ENCODE data around the gene PTPRO. TPM values are rescaled to one million over a fixed set of nuclear protein-coding genes. Genes with fewer than 3 reads are reported as not detected.

The PTPRO gene
- total RNA-seq, 6 experiments from 2014 or later = 0.43 to 2.7 (median 1.1) TPM

DNA sequence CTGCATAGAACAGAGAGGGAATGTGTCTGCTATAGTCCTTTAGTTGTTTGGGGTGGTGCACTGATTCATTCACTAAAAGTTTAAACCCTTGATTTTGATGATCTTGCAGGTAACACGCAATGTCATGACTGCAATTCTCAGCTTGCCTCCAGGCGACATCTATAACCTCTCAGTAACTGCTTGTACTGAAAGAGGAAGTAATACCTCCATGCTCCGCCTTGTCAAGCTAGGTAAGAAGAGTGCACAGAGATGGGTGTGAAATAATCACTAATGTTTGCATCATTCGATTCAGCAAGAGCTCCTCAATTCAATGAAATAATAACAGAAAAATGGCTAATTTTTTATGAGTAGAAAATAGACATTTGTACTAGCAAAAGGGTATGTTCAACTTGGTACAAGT, 203.7 kb downstream of the PTPRO start:
- Histone ChIP-seq H3K27me3 (no peaks in the 10 kb centered on the region), H3K4me1 (no peaks in the 10 kb centered on the region), H3K4me3 (no peak overlapping the region), H3K9me3 (no peaks in the 10 kb centered on the region), H3K27ac (no peak overlapping the region), H3K36me3 (no peaks in the 10 kb centered on the region)
- WGBS (ENCODE audit: insufficient coverage, low coverage, low lambda C conversion rate, missing lambda C conversion rate) = 58% methylated on average over 4 of the region's 4 CpGs
- ATAC-seq (no peak), DNase-seq (no peak)
- intact Hi-C loops (cut with DNase I) = loop anchor here in 1 of 2 donors (10.0 kb wide), 1 partner anchor 251 kb away; no protein-coding TSS in a partner anchor
- TF ChIP-seq, protein P1, sequence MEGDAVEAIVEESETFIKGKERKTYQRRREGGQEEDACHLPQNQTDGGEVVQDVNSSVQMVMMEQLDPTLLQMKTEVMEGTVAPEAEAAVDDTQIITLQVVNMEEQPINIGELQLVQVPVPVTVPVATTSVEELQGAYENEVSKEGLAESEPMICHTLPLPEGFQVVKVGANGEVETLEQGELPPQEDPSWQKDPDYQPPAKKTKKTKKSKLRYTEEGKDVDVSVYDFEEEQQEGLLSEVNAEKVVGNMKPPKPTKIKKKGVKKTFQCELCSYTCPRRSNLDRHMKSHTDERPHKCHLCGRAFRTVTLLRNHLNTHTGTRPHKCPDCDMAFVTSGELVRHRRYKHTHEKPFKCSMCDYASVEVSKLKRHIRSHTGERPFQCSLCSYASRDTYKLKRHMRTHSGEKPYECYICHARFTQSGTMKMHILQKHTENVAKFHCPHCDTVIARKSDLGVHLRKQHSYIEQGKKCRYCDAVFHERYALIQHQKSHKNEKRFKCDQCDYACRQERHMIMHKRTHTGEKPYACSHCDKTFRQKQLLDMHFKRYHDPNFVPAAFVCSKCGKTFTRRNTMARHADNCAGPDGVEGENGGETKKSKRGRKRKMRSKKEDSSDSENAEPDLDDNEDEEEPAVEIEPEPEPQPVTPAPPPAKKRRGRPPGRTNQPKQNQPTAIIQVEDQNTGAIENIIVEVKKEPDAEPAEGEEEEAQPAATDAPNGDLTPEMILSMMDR (IDR thresholded peaks at IDR 0.05) = no peak
- no peak for TF ChIP-seq POLR2A (IDR thresholded peaks at IDR 0.05)

DNA sequence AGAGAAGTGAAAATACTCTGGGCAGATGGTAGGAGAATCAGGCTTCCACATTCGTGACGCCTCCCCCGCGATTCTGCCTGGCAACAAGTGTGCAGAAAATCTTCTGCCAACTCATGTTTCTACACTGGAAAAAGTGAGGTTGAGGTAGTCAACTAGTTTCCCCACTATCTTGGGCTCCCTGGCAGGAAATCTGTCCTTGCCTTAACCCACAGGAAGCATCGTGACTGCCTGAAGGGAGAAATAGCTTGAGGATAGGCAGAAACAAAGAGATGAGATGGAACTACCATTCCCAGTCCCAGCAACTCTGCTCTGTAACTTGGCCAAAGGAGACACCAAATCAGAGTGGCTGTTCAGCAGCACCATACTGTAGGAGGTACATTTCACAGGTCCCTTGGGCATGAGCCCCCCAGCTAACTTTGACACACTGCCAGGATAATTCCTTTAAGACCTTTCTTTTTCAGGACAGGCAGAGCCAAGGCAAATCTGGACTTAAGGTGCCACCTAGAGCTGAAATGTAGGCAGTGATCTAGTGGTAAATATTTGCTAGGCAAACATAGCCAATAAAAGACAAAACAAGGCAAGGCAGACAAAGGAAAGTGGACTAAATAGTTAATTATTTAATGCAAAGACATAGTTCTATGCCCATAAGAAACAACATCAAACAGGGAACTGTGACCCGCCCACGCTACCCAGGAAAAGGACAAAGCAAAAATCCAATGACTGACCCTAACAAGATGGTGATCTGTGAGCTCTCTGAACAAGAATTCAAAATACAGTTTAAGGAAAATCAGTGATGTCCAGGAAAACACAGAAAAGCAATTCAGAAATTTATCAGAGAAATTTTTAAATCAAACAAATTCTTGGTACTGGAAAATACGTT, 205.1 kb downstream of the PTPRO start:
- Histone ChIP-seq H3K4me3 (no peak overlapping the region), H3K27me3 (no peaks in the 10 kb centered on the region), H3K9me3 (no peaks in the 10 kb centered on the region), H3K4me1 (no peaks in the 10 kb centered on the region), H3K27ac (no peak overlapping the region), H3K36me3 (no peaks in the 10 kb centered on the region)
- DNase-seq (peak in 1 of 3 donors; percentile 25), ATAC-seq (peak; percentile 24 to 57 (median 40))
- intact Hi-C loops (cut with DNase I) = loop anchor here in 1 of 2 donors (10.0 kb wide), 1 partner anchor 253 kb away; no protein-coding TSS in a partner anchor
- TF ChIP-seq, protein P1 (IDR thresholded peaks at IDR 0.05) = peak in 3 of 4 donors; percentile 6 to 37 (median 20)
- no peak for TF ChIP-seq POLR2A (IDR thresholded peaks at IDR 0.05)
- 38% methylated on average over 8 of the region's 8 CpGs for WGBS (ENCODE audit: insufficient coverage, low coverage, low lambda C conversion rate, missing lambda C conversion rate)

DNA sequence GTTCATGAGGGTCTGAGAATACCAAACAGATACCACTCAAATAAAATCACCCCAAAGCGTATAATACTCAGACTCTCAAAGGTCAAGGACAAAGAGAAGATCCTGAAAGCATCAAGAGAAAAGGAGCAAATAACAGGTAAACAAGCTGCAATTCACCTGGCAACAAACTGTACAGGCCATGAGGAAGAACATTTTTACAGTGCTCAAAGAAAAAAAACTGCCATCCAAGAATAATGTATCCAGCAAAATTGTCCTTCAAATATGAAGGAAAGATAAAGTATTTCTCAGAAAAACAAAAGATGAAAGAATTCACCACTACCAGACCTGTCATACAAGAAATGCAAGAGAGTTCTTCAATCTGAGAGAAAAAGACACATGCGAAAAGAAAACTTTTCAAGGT, 206.4 kb downstream of the PTPRO start:
- 95% methylated on average over 2 of the region's 2 CpGs for WGBS (ENCODE audit: insufficient coverage, low coverage, low lambda C conversion rate, missing lambda C conversion rate)
- Histone ChIP-seq H3K4me3 (no peak overlapping the region), H3K27me3 (no peaks in the 10 kb centered on the region), H3K27ac (no peak overlapping the region), H3K4me1 (no peaks in the 10 kb centered on the region), H3K36me3 (no peaks in the 10 kb centered on the region), H3K9me3 (no peaks in the 10 kb centered on the region)
- intact Hi-C loops (cut with DNase I) = loop anchor here in 1 of 2 donors (10.0 kb wide), 1 partner anchor 254 kb away; no protein-coding TSS in a partner anchor
- ATAC-seq (no peak), DNase-seq (no peak)
- TF ChIP-seq, protein P1 (IDR thresholded peaks at IDR 0.05) = no peak
- TF ChIP-seq POLR2A (IDR thresholded peaks at IDR 0.05) = no peak

DNA sequence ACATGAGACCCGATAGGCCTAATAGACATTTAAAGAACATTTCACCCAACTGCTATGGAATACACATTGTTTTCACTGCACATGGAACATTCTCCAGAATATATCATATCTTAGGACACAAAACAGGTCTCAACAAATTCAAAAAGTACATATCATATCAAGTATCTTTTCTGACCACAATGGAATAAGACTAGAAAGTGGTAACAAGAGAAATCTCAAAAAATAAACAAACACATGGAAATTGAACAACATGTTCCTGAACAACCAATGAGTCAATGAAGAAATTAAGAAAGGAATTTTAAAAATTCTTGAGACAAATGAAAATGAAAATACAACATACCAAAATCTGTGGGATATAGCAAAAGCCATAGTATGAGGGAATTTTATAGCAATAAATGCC, 208.1 kb downstream of the PTPRO start:
- Histone ChIP-seq H3K27ac (no peak overlapping the region), H3K4me1 (no peaks in the 10 kb centered on the region), H3K9me3 (no peaks in the 10 kb centered on the region), H3K36me3 (no peaks in the 10 kb centered on the region), H3K4me3 (no peak overlapping the region), H3K27me3 (no peaks in the 10 kb centered on the region)
- TF ChIP-seq, protein P1 (IDR thresholded peaks at IDR 0.05) = no peak
- no peak for TF ChIP-seq POLR2A (IDR thresholded peaks at IDR 0.05)
- DNase-seq = no peak
- intact Hi-C loops (cut with DNase I) = no loop called here
- no peak for ATAC-seq
- WGBS (ENCODE audit: insufficient coverage, low coverage, low lambda C conversion rate, missing lambda C conversion rate) = 82% methylated on average over 1 of the region's 1 CpG
